ENCODE results near the gene C5orf46. TPM values are rescaled to one million over a fixed set of nuclear protein-coding genes. Genes with fewer than 3 reads are reported as not detected.
A peak's percentile ranks its signal among the peaks of the same experiment; 100 is the strongest.

The C5orf46 gene
- total and polyA plus RNA-seq, 2 of the 13 experiments (the other 11 are each of a cell fraction or from before 2014, with no cell fraction given) = not detected

GRCh38 chr5:147935032-147935431 lies 28.7 kb upstream of the C5orf46 start:
- no peak overlapping the region for H2AFZ ChIP-seq (ENCODE audit: low read length)
- TF ChIP-seq KLF12 (CRISPR knock-in tag; IDR thresholded peaks at IDR 0.05; ENCODE audit: borderline replicate concordance) = no peak
- no peak for TF ChIP-seq ZNF768 (CRISPR knock-in tag; IDR thresholded peaks at IDR 0.05)
- TF ChIP-seq, protein P1, sequence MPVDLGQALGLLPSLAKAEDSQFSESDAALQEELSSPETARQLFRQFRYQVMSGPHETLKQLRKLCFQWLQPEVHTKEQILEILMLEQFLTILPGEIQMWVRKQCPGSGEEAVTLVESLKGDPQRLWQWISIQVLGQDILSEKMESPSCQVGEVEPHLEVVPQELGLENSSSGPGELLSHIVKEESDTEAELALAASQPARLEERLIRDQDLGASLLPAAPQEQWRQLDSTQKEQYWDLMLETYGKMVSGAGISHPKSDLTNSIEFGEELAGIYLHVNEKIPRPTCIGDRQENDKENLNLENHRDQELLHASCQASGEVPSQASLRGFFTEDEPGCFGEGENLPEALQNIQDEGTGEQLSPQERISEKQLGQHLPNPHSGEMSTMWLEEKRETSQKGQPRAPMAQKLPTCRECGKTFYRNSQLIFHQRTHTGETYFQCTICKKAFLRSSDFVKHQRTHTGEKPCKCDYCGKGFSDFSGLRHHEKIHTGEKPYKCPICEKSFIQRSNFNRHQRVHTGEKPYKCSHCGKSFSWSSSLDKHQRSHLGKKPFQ (CRISPR knock-in tag; IDR thresholded peaks at IDR 0.05; ENCODE audit: insufficient replicate concordance) = no peak
- no peak for TF ChIP-seq GABPA (IDR thresholded peaks at IDR 0.05; ENCODE audit: low read depth, low read length)
- no peak for TF ChIP-seq GABPA (CRISPR knock-in tag; IDR thresholded peaks at IDR 0.05; ENCODE audit: low read depth)
- TF ChIP-seq NFIC (IDR thresholded peaks at IDR 0.05; ENCODE audit: low read length) = no peak
- TF ChIP-seq KAT8 (CRISPR knock-in tag; IDR thresholded peaks at IDR 0.05) = no peak
- peak; percentile 23; the same call in 1 of the 2 replicates for TF ChIP-seq CTCF (CRISPR knock-in tag; IDR thresholded peaks at IDR 0.05)
- no peak for TF ChIP-seq PHB2 (IDR thresholded peaks at IDR 0.05; ENCODE audit: partially characterized antibody)
- TF ChIP-seq POLR2AphosphoS2 (IDR thresholded peaks at IDR 0.05; ENCODE audit: low read depth, low read length) = no peak
- TF ChIP-seq RFXANK (CRISPR knock-in tag; IDR thresholded peaks at IDR 0.05) = no peak
- TF ChIP-seq FOXO1 (CRISPR knock-in tag; IDR thresholded peaks at IDR 0.05) = no peak
- TF ChIP-seq CCAR2 (optimal IDR thresholded peaks at IDR 0.05; ENCODE audit: low read depth, low read length) = no peak
- TF ChIP-seq KLF9 (CRISPR knock-in tag; IDR thresholded peaks at IDR 0.05; ENCODE audit: low read depth) = no peak
- TF ChIP-seq BRCA1 (CRISPR knock-in tag; IDR thresholded peaks at IDR 0.05) = no peak
- no peak for TF ChIP-seq ZNF572 (CRISPR knock-in tag; IDR thresholded peaks at IDR 0.05)
- no peak for TF ChIP-seq KLF6 (CRISPR knock-in tag; IDR thresholded peaks at IDR 0.05)
- TF ChIP-seq, protein P2, sequence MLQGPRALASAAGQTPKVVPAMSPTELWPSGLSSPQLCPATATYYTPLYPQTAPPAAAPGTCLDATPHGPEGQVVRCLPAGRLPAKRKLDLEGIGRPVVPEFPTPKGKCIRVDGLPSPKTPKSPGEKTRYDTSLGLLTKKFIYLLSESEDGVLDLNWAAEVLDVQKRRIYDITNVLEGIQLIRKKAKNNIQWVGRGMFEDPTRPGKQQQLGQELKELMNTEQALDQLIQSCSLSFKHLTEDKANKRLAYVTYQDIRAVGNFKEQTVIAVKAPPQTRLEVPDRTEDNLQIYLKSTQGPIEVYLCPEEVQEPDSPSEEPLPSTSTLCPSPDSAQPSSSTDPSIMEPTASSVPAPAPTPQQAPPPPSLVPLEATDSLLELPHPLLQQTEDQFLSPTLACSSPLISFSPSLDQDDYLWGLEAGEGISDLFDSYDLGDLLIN (CRISPR knock-in tag; IDR thresholded peaks at IDR 0.05; ENCODE audit: borderline replicate concordance) = no peak
- TF ChIP-seq CENPT (CRISPR knock-in tag; IDR thresholded peaks at IDR 0.05; ENCODE audit: low read depth) = no peak
- TF ChIP-seq MEIS2 (CRISPR knock-in tag; IDR thresholded peaks at IDR 0.05) = no peak
- peak; percentile 42 for TF ChIP-seq STAG1 (CRISPR knock-in tag; IDR thresholded peaks at IDR 0.05)
- TF ChIP-seq MTA3 (CRISPR knock-in tag; IDR thresholded peaks at IDR 0.05) = no peak
- TF ChIP-seq ZNF205 (CRISPR knock-in tag; IDR thresholded peaks at IDR 0.05) = no peak
- TF ChIP-seq SMC3 (IDR thresholded peaks at IDR 0.05; ENCODE audit: low read length) = peak; percentile 22; the same call in 1 of the 2 replicates
- TF ChIP-seq ESRRA (CRISPR knock-in tag; IDR thresholded peaks at IDR 0.05; ENCODE audit: low read depth) = no peak
- no peak for TF ChIP-seq ZMAT3 (CRISPR knock-in tag; conservative IDR thresholded peaks at IDR 0.05)

More at GRCh38 chr5:147935032-147935431, 28.7 kb upstream of the C5orf46 start:
- FAIRE-seq = no peak
- no peaks in the 10 kb centered on the region for H3K79me2 ChIP-seq (ENCODE audit: insufficient read depth, low read length)
- no peak overlapping the region for H3K4me2 ChIP-seq (ENCODE audit: low read depth, low read length)
- no peaks in the 10 kb centered on the region for H4K20me1 ChIP-seq (ENCODE audit: insufficient read depth, low read length)
- H3K9me3 ChIP-seq (ENCODE audit: low read length) = no peaks in the 10 kb centered on the region
- intact Hi-C loops (cut with micrococcal nuclease; ENCODE audit: unreplicated experiment) (loop anchor here (1.0 kb wide), 3 partner anchors 48 to 307 kb away; no protein-coding TSS in a partner anchor), in situ Hi-C loops (cut with HindIII; ENCODE audit: extremely low pct_ligation_motif_present, low pct_unique_long_range_greater_than_20kb) (loop anchor here (5.0 to 10.0 kb wide), 2 partner anchors 78 to 310 kb away; no protein-coding TSS in a partner anchor)
- peak; percentile 16 for DNase-seq (ENCODE audit: low spot score)
- no TSS peak for BruUV-seq (replicated peaks)
- WGBS (ENCODE audit: low lambda C conversion rate) = 4% methylated on average over 3 of the region's 3 CpGs
- H3K27me3 ChIP-seq (ENCODE audit: control insufficient read depth in 1 of 2, insufficient read depth in 2 of 2, low read length in 2 of 2) = no peaks in the 10 kb centered on the region
- CTCF ChIA-PET (ENCODE audit: low intra/inter-chr PET ratio, low total read pairs) = interaction anchor here (0.6 to 0.8 kb wide), 2 partner anchors 48 to 77 kb away, joined by 3 read pairs; no protein-coding TSS in a partner anchor
- no peak overlapping the region for H3K4me3 ChIP-seq (replicated peaks in 1 of 3; ENCODE audit: insufficient read depth in 1 of 3, low read depth in 2 of 3, low read length in 3 of 3)
- no peak overlapping the region for H3K27ac ChIP-seq (ENCODE audit: extremely low read length, insufficient read depth, low read length)
- no peaks in the 10 kb centered on the region for H3K36me3 ChIP-seq (replicated peaks in 1 of 2; ENCODE audit: control insufficient read depth in 1 of 2, insufficient read depth in 2 of 2, low read length in 2 of 2)
- ATAC-seq = no peak
- H3K9ac ChIP-seq (ENCODE audit: insufficient read depth, low read depth, low read length) = no peak overlapping the region
- H3K4me1 ChIP-seq (ENCODE audit: insufficient read depth, low read length) = no peaks in the 10 kb centered on the region
- POLR2A ChIA-PET = no interaction called here

Measured in HepG2 (cell line).